HG03280 (cell line): ENCODE data around the gene LTBP2.

Source experiments
- ATAC-seq: cut with Tn5 transposase; IDR thresholded peaks from one replicate; pipeline ENCODE4 v1.9.1; 2021; ENCODE audit warnings: mild to moderate bottlenecking, moderate library complexity; ENCODE audit not compliant: unreplicated experiment

LTBP2 gene

GRCh38 chr14:74510223-74510931 lies 101.7 kb downstream of the LTBP2 start:
- ATAC-seq, result no peak

- ATAC-seq, result no peak
These were observed 102.3 kb downstream of the LTBP2 start for GRCh38 chr14:74509587-74510222.

DNA sequence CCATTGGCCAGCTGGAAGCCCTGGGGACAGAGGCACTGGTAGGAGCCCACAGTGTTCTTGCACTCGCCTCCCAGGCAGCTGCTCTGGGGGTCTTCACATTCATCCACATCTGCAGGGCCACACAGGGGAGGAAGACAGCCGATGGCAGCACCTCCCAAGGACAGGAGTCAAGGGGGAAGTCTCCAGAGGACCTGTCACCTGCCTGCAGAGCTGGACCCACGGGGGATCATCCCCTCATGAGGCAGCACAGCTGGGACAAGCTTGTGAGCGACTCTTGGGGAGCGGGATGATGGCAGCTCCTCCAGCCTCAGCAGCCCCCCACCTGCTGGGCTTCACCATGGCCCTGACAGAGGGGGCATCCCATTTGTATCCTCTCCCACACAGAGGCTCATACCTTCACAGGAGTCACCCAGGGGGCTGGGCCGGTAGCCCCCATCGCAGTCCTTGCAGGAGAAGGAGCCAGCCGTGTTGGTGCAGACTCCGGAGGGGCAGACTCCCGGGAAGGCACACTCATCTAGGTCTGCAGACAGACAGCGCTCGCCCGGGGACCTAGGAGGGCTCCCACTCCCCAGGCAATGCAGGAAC lies 103.1 kb downstream of the LTBP2 start:
- ATAC-seq, result no peak

- ATAC-seq, result no peak
These were observed 103.7 kb downstream of the LTBP2 start for GRCh38 chr14:74508292-74508731.

DNA sequence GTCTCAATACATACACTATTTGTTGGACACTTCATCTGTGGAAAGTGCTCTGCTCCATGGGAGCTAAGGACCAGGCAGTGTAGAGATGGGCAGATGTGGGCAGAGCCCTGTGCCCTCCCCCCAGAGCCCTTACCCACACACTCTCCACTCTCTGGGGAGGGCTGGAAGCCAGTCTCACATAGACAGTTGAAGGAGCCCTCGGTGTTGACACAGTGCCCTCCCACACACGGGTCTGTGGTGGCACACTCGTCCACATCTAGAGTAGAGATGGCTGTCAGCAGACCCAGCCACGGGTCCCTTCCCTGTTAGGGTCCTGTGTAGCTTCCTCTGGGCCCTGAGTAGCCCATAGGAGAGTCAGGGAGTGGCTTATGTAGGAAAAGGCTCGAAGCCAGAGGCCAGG lies 104.2 kb downstream of the LTBP2 start:
- no peak for ATAC-seq

GRCh38 chr14:74507085-74507484 lies 105.0 kb downstream of the LTBP2 start:
- ATAC-seq, result no peak

DNA sequence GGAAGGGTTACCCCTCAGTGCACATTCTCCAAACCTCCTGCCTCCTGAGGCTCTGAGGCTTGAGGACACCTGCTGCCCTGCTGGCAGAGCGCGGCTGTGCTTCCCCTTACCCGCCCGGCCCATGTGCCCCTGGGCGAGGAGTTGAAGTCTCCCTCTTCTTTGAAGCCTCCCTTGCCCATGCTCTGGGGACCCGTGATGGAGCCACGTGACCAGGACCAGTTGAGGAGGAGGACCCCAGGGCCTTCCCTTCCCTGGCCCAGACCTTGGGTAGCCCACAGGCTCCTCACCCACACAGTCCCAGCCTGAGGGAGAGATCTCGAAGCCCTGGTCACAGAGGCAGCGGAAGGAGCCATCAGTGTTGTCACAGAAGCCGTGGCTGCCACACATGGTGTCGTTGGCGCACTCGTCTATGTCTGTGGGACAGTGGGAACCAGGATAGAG lies 105.6 kb downstream of the LTBP2 start:
- ATAC-seq, result no peak

DNA sequence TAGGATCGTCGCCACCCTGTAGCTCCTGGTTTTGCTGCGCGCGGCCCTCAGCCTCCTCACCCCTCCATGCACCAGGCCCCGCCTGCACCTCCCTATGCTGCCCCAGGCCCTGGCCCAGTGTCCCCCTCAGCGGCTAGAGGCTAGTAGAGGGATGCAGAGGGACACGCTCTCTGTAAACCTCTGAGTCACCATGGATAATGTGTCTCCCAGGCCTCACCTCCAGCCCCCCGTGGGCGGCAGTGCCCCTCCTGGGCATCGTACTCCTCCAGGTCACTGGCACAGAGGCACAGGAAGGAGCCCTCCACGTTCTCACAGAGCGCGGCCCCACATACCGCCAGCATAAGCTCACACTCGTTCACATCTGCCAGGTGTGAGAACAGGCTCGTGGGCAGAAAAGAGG lies 106.2 kb downstream of the LTBP2 start:
- no peak for ATAC-seq

GRCh38 chr14:74504874-74505720 lies 106.9 kb downstream of the LTBP2 start:
- no peak for ATAC-seq

GRCh38 chr14:74504412-74504811 lies 107.6 kb downstream of the LTBP2 start:
- no peak for ATAC-seq

DNA sequence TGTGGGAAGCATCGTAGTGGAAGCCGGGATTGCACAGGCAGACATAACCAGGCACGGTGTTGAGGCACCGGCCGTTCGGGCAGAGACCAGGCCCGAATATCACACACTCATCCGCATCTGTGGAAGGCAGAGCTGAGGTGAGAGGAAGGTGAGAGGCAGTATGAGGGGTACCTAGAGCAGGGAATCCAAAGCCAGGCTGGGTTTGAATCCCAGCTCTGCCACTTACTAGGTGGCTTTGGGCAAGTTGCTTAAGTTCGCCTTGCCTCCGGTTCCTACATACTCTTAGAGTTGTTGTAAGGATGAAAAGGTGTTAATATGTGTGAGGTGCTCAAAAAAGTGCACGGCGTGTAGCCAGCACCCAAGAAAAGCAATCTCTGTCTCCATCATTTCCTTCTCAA lies 108.1 kb downstream of the LTBP2 start:
- no peak for ATAC-seq

- no peak for ATAC-seq
These were observed 108.6 kb downstream of the LTBP2 start for GRCh38 chr14:74503291-74503937.

- ATAC-seq, result no peak
These were observed 109.6 kb downstream of the LTBP2 start for GRCh38 chr14:74502236-74503019.

DNA sequence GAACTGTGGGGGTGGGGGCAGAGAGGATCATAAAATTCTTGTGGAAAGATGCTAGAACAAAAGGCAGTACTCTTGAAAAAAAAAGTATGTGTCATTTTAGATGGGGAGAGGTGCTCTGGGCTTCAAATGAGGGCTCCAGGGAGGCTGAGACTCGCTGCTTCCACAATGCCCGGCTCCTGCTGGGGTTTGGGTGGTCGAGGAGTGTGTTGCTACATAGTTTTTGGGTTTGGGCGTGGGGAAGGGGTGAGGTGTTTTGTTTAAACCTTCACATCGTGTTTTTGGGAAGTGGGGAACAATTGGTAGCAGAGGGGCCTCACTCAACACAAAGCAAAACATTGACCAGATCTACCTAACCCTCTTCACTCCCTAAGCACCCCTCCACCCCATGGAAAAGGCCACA lies 110.3 kb downstream of the LTBP2 start:
- ATAC-seq, result no peak

DNA sequence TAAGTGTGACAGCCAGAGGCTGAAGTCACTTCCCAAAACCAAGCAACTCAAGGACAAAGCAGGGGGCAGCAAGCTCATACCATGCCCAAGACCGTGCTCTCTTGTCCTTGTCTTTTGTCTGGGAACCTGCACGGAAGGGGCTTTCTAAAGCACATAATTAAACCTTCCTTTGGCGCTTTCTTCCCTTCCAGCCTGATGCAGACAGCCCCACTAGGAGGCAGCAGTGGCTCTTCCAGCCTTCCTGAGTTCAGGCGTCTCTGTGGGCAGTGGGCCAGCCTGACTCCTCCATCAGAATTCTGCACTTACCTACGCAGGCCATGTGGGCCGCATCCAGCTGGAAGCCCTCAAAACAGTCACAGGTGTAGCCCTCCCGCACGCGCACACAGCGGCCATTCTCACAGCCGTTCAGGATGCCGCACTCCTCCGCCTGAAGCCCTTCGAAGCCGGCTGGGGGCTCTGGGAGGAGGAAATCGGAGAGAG lies 110.9 kb downstream of the LTBP2 start:
- no peak for ATAC-seq

DNA sequence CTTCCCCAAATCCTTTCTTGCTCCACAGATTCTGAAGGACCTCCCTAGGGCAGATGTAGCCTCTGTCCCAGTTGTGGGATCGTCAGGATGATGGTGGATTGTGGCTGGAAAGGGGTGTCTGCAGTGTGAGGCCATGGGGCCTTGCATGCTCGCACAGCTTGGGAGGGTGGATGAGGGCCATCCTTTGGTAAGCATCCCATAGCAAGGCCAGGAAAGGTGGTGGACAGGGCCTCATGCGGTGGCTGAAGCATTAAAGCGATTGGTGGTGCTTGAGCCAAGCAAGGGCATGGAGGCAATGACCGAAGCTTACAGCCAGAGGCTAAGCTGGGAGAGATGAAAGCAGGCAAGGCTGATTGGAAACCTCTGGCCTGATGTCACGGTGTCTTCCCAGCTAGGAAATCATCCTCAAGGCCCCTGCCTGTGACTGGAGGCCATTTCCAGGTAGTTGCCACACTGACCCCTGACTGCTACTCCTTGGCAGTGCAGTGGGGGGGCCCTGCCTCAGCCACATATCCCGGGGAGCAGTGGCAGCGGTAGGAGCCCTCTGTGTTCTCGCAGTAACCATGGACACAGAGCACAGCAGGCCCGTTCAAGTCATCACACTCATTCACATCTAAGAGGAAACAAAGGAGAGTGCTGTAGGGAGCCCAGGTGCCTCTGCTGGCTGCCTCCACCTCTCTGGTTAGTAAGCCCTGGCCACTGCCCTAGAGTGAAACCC lies 111.5 kb downstream of the LTBP2 start:
- no peak for ATAC-seq

- no peak for ATAC-seq
These were observed 116.7 kb downstream of the LTBP2 start for GRCh38 chr14:74495356-74495755.

GRCh38 chr14:74493343-74494261 lies 118.4 kb downstream of the LTBP2 start, which contains the start of gene ISCA2:
Gene ISCA2 (plus strand): TSS chr14:74493765. CDS start chr14:74493775, 10 bp downstream.
- peak; percentile 89 for ATAC-seq
